HG03280 (cell line): ENCODE data around the gene TRAF3.
"Not testable (repeated sequence)": the region's sequence is repeated elsewhere in the genome, so short reads cannot be mapped to it uniquely, and the experiment has no call there.

Source experiments
- ATAC-seq: cut with Tn5 transposase; IDR thresholded peaks from one replicate; pipeline ENCODE4 v1.9.1; 2021; ENCODE audit warnings: mild to moderate bottlenecking, moderate library complexity; ENCODE audit not compliant: unreplicated experiment

Gene TRAF3

DNA sequence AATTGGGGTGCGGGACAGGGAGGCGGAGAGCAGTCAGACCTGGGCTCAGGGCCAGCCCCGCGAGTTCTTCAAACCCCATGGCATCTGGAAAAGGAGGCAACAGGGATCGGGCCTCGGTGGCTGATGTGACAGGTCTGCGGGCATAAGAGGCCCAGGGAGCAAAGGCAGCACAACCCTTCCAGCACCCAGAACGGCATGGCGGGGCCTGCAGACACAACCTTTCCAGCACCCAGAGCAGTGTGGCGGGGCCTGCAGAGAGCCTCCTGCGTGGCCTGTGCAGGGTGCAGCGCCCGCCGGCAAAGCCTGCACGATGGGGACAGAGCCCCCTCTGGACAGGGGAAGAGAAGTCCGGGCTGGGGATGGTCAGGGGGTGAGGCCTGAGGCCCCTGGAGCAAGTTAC, 26.2 kb upstream of the TRAF3 start:
- no peak for ATAC-seq

DNA sequence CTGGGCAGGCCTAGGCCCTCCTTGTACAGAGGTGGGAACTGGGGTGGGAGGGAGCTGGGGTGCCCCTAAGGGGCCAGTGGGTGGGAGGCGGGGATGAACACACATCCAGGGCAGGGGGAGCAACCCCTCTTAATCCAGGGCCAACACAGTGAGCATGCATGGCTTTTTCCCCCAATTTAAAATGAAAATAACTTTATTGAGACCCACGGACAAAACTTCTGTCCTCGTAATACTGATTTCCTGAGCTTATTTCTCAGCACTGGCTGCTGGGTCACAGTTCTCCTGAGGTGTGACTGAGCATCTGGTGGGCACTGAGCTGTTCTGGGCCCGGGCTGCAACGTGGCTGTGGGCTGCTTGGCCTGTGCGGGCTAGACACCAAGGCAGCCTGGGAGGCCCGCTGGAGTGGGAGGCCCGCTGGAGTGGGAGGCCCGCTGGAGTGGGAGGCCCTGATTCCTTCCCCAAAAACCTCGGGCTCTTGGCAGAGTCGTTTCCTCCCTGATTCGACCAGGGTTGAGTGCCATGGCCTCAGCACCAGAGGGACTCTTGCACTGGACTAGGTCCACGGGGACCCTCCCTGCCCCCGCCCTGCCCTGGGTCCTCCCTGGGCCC, 24.9 kb upstream of the TRAF3 start:
- no peak for ATAC-seq

DNA sequence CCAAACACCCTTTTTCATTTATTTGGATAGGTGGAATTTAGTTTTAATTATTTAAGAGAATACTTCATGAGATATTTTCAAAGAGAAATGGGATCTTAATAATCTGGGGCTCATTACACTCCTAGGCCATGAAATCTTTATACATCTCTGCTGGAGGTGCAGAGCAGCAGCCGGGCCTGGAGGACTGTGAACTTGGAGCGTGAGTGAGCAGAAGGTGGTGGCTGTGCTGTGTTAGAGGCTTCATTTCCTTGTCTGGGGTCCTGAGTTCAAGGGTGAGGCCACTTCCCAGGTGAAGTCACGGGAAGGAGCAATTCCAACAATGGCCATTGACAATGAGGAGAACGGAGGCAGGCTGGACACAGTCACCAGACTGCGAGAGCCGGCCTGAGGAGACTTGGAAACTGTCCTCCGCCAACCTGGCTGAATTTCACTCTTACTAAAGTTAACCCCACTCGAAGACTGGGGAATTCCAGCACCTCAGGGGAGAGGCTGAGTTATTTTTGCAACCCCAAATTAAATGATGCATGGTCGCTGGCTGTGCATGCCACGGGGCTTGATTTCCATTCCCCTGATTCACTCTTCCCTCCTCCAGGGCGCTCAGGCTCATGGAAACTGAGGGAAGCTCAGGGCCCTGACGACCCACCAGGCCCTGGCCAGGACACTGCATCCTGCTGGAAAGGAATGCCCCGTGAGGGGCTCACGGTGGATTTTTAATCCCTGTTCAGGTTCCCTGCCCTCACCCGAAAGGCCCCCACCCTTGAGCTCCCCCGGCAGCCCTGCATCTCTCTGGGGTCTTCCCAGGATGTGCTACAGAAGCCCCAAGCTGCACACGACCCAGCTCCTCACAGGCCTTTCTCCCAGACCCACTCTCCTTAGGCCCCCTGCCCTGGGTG, 22.6 kb upstream of the TRAF3 start:
- no peak for ATAC-seq

DNA sequence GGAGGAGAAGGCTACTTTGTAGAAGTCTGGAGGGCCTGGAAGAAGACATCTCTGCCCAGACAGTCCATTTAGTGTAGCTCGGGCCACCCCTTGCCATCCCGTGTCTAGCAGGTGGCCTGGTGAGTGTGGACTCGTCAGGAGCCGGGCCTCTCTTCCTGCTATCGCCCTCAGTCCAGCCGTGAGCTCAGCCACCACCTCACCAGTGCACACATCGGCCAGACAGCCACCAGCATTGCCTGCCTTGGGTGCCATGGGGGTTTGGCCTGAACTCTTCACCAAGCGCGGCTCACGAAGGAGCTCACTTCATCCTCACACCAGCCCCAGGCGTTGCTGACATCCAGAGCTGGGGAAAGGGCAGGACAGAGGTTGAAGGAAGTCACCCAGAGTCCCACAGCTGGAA, 19.6 kb upstream of the TRAF3 start:
- no peak for ATAC-seq

DNA sequence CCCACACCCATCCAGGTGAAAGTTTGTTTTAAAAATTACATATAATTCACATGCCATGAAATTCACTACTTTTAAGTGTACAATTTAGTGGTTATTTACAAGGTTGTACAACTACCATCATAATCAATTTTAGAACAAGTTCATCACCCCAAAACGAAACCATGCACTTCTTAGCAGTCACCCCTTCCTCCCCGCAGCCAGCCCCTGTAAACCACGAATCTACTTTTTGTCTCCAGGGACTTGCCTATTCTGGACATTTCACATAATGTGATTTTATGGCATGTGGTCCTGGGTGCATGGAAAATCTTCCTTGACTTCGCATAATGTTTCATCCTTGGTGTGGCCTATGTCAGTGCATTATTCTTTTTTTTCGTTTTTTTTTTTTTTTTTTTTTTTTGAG, 19.2 kb upstream of the TRAF3 start:
- ATAC-seq, result no peak

DNA sequence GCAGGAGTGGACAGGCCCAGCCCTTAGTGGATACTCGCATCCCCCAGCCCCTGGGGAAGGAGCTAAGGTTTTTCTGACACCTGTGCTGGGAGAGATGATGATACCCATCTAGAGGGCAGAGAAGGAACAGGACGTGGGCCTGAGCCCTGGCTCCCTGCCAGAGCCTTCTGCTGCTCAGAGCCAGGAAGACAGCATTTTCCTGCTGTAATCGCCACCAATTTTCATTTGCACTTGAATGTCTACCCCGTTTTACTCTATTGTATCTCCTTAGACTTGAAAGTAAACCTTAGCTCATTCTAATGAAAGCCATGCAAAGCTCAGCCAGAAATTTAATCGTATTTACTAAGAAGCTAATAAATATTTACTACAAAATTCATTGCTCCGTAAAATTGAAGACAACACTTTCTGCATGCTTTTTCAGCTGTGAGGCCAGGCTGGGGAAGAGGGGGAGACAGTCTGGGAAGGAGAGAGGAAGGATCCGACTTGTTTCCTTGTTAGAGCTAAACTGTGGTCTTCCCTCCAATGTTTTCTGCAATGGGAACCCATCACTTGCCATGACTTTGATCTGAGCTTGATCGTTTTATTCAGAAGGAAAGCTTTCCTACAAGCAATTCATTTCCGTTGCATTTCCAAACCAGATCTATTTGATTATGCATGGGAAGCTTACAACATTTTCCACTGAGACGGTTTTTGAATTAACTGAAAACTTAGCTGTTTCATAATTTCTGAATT, 17.6 kb upstream of the TRAF3 start:
- no peak for ATAC-seq

DNA sequence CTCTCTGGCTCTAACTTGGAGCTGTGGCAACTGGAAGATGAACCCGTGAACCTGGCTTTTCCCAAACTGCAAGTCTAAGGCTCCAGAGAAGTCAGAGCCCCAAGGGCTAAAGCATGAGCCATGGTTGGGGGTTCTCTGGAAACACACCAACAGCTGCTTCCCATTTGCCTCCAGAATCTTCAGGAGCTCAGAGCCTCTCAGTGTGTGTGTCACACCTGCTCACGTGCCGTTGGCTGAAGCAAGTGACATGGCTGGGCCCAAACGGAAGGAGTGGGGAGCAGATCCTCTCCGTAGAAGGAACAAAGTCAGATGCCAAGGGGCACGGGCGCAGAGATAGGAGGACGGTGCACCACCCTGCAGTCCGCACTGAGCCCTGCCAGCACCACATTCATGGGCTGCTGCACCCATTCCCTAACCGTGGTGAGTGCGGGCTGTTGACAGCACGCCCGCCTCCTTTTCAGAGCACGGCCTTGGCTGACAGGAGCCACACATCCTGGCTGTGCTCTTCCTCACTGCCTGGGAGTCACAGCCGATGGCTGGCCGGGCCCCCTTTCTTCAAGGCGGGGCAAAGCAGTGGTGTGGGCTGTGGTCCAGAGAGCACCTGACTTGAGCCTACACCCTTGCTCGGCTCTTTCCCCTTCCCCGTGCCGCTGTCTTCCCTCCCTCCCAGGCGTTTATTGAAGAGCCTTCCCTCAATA, 16.6 kb upstream of the TRAF3 start:
- no peak for ATAC-seq

DNA sequence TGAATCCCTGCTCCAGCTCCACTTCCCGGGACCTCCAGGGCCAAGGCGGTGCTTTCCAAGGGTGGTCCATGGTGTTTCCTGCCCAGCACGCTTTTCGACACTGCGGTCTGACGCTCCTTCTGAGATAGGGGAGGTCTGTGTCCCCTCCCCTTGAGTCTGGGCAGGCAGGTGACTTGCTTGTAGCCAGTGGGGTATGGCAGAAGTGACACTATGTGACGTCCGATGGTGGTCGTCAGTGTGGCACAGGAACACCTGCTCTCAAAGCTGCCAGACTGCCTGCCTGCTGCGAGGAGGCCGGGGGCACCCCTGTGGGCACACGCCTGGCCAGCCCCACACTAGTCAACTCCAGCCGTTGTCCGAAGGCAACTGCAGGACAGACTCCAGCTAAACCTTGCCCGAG, 16.0 kb upstream of the TRAF3 start:
- ATAC-seq, result no peak

DNA sequence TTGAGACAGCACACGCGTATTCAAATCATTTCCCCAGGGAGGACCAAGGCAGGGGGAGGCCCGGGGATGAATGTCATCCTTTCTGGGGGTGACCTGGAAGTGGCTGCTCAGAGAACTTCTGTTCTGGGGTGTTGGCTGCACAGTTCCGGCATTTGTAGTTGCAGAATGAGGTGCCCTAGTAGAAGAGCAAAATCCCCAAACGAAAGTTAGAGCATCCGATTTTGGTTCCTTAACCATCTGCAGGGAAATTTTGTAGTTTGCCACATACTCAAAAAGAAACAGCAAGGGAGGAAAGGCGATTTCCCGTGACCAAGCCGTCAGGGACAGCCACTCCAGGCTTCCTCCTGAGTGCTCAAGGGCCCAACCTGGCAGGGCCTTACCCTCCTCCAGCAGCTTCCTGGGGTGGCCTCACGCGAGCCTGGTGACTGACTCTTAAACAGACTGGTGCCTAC, 13.0 kb upstream of the TRAF3 start:
- ATAC-seq, result no peak

DNA sequence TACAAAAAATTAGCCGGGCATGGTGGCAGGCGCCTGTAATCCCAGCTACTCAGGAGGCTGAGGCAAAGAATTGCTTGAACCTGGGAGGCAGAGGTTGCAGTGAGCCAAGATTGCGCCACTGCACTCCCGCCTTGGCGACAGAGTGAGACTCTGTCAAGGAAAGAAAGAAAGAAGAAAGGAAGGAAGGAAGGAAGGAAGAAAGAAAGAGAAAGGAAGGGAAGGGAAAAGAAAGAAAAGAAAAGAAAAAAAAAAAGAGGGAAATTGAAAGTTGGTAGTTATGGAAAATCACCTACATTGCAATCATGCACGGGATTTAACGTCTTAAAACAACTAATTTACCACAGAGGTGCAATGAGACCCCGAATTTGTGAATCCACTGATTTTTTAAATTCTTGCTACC, 11.5 kb upstream of the TRAF3 start:
- ATAC-seq, result not testable (repeated sequence)

DNA sequence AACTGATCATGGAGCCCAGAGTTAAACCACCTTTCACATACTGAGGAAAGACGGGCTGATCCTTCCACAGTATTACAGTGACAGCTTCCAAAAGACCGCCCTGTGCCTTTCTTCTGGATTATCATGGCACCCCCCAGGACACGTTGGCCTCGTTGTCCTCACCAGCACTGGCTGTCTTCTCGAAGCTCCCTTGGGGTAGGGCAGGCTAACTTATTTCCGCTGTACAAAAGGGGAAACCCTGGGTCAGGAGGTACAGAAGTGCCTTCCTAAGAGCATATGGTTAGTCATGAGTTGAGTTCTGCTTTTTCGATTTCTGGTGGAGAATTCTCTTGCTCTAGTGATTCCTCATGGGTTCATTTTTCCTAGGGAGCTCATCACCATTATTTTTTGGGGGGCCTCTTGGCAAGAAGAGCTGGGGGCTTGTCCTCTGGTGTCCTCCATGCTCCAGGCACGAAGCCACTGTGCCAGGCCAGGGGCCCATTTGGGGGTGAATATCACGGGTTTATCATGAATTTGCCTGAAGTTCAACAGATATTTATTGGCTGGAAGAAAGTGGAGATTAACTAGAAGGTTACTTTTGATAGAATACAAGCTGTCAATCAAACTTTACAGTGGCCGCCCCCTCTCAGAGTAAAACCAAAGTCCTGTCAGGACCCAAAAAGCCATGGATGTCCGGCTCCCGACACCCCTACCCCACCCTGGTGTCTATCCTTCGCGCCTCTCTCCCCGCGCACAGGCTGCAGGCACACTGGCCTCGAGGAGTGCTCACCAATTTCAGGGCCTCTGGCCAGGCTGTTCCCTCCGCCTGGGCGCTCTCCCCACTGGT, 8.8 kb upstream of the TRAF3 start:
- ATAC-seq, result no peak

DNA sequence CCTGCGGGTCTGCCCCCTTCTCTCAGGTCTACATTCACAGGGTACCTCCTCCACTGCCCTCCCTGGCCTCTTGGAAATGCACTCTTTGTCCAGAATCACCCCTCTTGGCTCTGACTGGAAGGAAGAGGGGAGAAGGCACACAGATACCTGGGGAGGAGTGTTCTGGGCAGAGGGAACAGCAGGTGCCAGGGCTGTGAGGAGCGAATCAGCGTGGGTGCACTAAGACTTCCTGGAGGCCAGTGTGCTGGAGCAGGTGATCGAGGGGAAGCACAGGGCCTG, 8.3 kb upstream of the TRAF3 start:
- no peak for ATAC-seq

DNA sequence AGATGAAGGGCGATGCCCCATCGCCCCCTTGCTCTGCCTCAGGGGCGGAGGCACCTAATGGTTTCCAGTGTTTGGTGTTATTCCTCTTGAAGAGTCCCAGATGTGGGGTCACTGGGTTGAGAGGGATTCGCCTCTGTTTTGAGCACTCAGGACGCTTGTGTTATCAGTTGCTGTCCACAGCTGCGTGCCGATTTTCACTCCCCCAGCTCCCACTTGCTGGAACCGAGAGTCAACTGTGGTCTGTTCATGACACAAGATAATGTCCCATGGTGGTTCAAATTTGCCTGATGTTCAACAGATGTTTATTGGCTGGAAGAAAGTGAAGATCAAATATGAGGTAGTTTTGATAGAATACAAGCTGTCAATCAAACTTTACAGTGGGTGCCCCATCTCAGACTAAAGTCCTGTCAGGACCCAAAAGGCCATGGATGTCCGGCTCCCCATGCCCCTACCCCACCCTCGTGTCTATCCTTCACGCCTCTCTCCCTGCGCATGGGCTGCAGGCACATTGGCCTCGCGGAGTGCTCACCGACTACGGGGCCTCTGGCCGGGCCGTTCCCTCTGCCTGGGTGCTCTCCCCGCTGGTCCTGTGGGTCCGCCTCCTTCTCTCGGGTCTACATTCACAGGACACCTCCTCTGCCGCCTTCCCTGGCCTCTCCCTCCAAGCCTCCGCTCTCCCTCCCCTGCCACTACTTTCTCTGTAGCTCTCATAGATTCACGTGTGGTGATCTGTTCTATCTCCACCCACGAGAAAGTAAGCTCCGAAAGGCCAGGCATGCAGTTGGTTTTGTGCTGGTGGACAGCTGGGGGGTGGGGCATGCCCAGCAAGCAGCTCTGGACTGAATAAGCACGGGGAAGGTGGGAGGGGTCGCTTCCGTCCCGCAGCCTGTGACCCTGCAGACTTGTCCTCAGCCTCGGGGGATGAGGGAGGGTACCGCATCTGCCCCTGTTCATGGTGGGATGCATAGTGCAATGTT, 6.8 kb upstream of the TRAF3 start:
- no peak for ATAC-seq

DNA sequence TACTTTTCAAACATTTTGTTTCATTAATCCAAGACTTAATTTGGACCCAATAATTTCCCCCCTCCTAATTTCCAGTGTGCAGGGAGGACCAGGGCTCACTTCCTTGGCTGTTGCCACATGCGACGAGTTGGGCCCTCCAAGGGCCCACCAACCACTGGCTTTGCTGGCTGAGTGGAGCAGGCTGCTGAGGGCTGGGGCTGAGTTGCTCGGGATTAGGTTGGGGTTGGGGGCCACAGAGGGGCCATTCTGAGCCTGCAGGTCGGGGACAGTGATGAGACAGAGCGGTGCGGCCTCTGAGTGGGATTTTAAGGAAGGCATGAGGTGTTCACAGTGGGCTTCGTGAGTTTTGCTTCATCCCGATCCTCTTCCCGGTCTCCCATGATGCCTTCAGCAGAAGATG, 6.1 kb upstream of the TRAF3 start:
- no peak for ATAC-seq

DNA sequence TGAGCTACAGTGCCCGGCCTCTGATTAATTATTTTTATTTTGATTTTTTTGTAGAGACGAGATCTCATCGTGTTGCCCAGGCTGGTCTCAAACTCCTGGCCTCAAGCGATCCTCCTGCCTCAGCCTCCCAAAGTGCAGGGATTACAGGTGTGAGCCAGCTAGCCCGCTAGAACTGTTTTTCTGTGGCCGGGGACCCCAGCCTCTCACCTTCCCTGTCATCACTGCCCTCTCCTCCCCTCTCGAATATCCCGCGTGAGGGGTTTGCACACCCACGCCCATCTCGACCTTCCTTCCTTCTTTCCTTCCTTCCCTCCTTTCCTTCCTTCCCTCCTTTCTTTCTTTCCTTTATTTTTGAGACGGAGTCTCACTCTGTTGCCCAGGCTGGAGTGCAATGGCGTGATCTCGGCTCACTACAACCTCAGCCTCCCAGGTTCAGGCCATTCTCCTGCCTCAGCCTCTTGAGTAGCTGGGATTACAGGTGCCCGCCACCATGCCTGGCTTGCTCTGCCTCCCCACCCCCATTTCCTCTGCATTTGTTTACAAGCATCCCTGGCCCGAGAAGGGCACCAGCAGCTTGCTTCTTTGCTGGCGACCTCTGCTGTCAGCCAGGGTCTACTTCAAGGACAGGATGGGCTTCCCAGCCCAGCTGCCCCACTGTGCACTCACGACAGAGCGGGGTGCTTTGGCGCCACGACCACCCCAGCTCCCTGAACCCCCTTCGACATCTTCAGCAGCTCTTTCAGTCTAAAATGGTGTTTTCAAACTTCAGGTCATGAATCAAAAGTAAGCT, 4.3 kb upstream of the TRAF3 start:
- no peak for ATAC-seq

DNA sequence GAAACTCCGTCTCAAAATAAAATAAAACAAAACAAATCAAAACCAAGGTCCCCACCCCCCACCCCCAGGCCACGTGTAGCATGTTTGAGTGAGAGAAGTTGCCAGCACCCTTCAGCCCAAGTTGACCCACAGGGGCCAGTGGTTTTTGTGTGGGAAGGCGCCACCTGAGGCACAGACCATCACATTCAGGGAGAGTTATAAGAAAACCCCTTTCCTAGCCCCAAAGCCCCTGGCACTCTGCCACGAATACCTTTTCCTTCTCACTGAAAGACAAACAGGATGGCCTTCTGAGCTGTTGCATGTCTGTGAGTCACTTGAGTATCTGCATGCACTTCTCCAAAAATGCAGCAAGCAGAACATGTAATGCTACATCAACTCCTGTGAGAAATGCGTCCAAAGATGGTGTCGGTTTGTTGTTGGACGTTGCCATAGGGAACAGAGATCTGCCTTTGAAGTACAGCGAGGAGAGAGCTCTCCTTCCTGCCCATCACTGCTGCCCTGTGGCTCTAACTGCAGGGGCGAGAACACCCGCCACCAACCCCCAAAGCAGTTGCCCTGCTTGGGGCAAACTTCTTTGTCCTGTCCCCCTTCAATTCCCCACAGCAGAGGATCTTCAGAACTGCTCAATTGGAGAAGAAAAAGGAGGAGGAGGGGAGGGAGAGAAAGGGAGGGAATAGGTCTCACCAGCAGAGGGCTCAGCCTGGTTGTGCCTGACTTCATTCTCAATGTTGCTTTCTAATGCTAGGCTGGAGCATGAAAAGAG, 2.7 kb upstream of the TRAF3 start:
- peak; percentile 33 for ATAC-seq

DNA sequence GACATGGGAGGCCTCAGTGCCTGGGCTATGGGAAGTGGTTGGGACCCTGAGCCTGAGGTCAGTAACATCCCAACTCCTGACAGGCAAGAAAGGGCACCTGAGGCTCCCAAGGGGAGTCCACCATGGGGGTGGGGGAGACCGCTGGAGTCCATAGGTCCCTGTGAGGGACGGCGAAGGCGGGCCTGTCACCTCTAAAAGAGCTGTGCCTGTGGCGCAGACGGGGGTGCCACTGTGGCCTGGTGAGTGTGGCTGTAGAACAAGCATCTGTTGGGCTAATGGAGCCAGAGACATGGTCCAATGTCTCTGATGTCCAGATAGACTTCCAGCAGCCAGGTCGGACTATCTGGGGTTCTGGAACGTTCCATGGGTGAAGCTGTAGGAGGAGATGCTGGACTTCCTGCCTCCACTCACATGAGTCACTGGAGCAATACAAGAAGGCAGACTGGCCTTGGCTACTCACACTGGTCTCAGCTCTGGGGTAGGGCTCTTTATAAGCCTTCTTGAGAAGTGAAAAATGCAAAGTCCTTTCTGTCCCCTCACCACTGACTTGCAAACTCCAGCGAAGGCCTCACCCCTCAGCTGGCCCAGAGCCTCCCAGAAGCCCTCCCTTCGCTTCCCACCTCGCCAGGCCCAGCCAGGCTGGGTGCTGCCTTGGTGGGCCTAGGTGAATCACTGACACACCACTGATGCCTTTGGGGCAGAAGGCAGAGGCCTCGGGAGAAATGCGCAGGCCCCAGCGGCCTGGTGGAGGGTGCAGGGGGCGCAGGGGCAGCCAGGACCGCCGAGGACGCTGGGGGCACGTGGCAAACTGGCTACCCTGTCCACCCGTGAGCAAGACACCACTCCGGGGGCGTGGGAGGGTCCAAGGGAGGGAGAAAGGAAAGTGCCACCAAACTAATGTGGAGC, 1.1 kb upstream of the TRAF3 start:
- no peak for ATAC-seq
